Activated T-cell treated with anti-CD3 and anti-CD28 coated beads, Interleukin-2, amount 50 U/mL, for 1 hour (primary cell): ENCODE results near the gene HYAL4.

ENCODE experiments used
- DNase-seq: peaks from one replicate; pipeline ENCODE4 v3.0.0-alpha.2; 2020

The HYAL4 gene

GRCh38 chr7:123918309-123918708 lies 73.3 kb downstream of the HYAL4 start:
- DNase-seq = no peak

GRCh38 chr7:123923599-123923998 lies 78.6 kb downstream of the HYAL4 start:
- no peak for DNase-seq

- no peak for DNase-seq
These were observed 80.0 kb downstream of the HYAL4 start, which contains the start of gene SPAM1 for GRCh38 chr7:123924941-123925340. TSS of gene SPAM1 (plus strand) at chr7:123925241. CDS start at chr7:123953571, 28,330 bp downstream.
